Right ventricle myocardium inferior (tissue), 1 donor: Measurements from ENCODE around the gene SDF4. TPM values are rescaled to one million over a fixed set of nuclear protein-coding genes. Genes with fewer than 3 reads are reported as not detected.
A peak's percentile ranks its signal among the peaks of the same experiment; 100 is the strongest.

ENCODE experiments used
- ATAC-seq: fragments of 200-7000 bp; cut with Tn5 transposase; one replicate; pipeline ENCODE4 v1.9.1; 2020; ENCODE audit warnings: mild to moderate bottlenecking, moderate library complexity
- DNase-seq: peaks from one replicate; pipeline ENCODE4 v3.0.0; 2021; ENCODE audit errors: missing footprints
- intact Hi-C: fragments of 100-400 bp; cut with DNase I; formaldehyde crosslinking; loops from one replicate; pipeline ENCODE4 v1.11.0; 2022
- total RNA-seq: library from RNA; stranded (reverse); fragmentation: NEBNext Ultra II Directional; extraction: Animal tissue kit (Norgen Biotek cat#: 25700); gene quantifications from one replicate; pipeline ENCODE4 v1.2.1, GENCODE V29; 2021
- donor health status: DM: no; HTN: yes; CAD: no; lungs with severe emphysema.

SDF4 gene
- total RNA-seq, 1 donor from 2014 or later = 125 TPM

- no peak for ATAC-seq
- intact Hi-C loops = no loop called here
These were observed 25.3 kb downstream of the SDF4 start, which contains the start of gene TNFRSF18 for GRCh38 chr1:1206376-1206965. Gene TNFRSF18, minus strand, starts transcription at chr1:1206592. Its CDS starts 21 bp downstream, at chr1:1206571.

GRCh38 chr1:1205769-1206375, 25.9 kb downstream of the SDF4 start:
- DNase-seq (peak; percentile 53), ATAC-seq (no peak)
- intact Hi-C loops = no loop called here

More at GRCh38 chr1:1206376-1206965, 25.3 kb downstream of the SDF4 start, which contains the start of gene TNFRSF18:
- DNase-seq = peak; percentile 44

GRCh38 chr1:1204998-1205768, 26.6 kb downstream of the SDF4 start:
- DNase-seq (peak; percentile 48), ATAC-seq (no peak)
- intact Hi-C loops = no loop called here

- intact Hi-C loops = no loop called here
- peak; percentile 41 for DNase-seq
These were observed 27.3 kb downstream of the SDF4 start for GRCh38 chr1:1204425-1204920.

GRCh38 chr1:1203561-1204424, 28.0 kb downstream of the SDF4 start:
- DNase-seq = peak; percentile 67
- no peak for ATAC-seq

More at GRCh38 chr1:1204425-1204920, 27.3 kb downstream of the SDF4 start:
- no peak for ATAC-seq

DNA sequence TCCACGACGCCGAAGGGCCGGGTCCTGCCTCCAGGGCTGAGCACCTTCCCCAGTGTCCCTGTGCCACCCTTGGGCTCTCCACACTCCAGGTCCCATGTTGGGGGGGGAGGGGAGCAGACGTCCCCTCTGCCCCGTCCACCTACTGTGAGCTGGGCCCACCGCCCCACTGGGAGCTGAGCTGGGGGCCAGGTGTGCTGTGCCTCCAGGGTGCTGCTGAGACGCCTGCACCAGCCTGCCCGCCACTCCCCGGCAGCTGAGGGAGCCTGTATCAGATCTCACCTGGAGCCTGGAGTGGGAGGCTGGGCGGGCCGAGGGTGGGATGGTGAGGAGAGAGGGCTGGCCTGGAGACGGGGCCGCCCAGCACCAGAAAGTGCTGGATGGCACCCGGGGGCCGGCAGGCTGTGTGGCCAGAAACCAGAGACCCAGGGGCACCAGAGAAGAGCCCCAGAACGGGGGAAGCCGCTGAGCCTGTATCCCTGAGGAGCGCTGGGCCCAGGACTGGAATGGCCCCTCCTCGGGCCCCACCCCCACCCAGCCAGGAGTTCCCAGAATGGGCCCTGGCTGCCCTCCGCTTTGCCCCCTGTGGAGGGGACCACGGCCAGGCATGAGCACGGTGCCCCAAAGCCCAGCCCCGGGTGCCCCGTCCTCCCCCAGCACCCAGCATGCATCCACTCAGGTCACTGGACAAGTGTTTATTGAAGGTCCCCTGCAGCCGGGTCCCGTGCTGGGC, 28.8 kb downstream of the SDF4 start:
- DNase-seq (peak; percentile 63), ATAC-seq (no peak)
- intact Hi-C loops = no loop called here

More at GRCh38 chr1:1203561-1204424, 28.0 kb downstream of the SDF4 start:
- intact Hi-C loops = no loop called here

GRCh38 chr1:1200876-1201810, 30.7 kb downstream of the SDF4 start:
- peak; percentile 36 for ATAC-seq
- intact Hi-C loops = no loop called here
- peak; percentile 67 for DNase-seq

DNA sequence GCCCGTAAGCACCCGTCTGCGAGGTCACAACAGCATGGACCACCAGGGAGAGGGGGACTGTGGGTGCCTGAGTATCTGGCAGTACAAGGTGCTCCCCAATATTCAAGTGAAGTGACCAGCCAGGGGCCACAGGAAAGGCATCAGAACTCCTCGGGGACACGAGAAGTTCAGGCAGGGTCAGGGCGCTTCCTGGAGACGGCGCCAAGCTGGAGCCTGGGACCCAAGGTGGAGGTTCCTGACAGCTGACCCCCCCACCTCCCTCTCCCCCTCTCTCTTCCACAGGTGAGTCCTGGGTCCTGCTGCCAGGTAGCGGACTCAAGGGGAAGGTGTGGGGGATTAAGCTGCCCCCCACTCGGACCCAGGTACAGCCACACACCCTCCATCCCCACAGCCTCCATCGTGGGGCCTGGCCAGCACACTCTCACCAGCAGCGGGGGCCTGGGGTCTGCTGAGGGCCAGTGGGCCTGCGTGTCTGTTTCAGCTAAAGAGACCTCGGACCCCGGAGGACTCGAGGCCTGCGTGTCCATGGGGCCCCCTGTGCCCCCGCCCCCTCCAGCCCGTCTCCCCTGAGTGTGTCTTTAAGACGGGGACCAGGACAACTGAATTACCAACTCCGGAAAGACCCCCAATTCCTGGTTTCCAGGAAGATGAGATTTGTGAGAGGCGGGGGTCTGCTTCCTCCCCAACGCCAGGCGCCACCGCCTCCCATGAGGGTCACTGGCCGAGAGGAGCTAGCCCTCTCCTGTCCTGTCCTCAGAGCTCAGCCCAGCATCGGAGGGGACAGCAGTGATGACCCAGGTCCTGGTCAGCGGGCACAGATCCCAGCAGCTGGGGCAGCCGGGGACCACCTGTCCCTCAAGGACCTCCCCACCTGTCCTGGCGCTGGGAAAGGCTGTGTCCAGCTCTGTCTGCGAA, 31.6 kb downstream of the SDF4 start:
- intact Hi-C loops = no loop called here
- DNase-seq (peak; percentile 60), ATAC-seq (no peak)

DNA sequence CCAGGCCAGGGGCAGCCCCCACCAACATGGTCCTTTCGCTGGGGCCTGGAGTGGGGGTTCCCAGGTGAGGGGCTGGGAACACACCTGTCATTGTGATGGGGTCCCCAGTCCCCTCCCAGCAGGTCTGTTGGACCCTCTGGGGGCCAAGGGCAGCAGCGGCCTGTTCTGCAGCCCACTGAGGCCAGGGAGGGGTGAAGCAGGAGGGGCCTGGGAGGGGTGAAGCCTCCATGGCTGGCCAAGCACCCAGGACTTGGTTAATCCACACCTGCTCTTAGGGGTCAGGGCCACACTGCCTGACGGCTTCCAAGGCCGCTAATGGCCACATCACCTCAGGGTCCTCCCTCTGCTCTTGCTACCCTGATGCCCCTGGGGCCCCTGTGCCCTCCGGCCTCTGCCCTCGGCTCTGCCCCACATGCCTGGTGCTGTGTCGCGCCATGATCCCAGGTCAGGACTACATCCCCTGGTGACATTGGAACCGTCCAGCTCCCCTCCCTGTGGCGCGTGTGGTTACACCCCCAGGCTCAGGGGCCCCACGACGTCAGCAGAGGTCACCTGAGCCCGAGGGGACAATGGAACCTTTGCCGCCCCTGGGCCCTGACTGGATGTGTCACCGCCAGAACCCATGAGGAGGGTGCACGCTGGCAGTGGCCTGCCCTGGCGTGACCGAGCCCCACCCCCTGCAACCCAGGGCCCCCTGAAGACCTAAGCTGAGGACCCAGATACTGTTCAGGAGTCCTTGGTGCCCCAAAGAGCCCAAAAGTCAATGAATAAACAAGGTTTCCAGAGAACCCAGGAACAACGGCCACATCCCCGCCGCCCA, 32.5 kb downstream of the SDF4 start:
- peak; percentile 27 for DNase-seq
- ATAC-seq = no peak
- intact Hi-C loops = no loop called here

DNA sequence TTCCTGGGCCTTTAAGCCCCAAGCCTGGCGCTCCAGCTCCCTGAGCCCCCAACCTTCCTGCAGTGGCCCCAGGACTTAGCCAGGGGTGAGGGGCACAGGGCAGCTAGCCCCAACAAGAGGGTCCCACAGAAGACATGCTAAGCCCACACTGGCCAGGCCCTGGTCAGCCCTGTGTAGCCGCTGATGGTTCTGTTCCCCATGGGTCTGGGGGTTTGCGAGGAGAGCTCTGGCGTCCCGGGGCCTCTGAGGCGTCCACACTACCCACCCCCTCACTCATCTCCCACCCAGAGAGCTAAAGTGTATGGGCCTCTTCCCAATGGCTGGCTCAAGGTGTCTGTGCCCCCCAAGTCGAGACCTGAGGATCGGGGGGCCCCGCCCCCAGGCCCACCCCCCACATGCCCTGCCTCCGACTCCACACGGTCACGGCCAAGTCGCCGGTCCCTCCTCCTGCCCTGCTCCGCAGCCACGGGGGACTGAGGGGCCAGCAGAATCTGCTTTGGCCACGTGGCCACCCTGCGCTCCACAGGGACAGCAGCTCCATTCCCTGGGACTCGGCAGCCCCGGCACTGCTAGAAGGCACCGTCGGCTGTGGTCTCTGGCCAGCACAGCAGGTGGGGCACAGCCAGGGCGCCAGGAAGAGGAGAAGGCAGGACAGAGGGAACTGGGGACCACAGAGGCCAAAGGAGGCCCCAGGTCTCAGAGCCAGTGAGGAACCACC, 33.2 kb downstream of the SDF4 start:
- DNase-seq (peak; percentile 64), ATAC-seq (no peak)
- intact Hi-C loops = no loop called here

DNA sequence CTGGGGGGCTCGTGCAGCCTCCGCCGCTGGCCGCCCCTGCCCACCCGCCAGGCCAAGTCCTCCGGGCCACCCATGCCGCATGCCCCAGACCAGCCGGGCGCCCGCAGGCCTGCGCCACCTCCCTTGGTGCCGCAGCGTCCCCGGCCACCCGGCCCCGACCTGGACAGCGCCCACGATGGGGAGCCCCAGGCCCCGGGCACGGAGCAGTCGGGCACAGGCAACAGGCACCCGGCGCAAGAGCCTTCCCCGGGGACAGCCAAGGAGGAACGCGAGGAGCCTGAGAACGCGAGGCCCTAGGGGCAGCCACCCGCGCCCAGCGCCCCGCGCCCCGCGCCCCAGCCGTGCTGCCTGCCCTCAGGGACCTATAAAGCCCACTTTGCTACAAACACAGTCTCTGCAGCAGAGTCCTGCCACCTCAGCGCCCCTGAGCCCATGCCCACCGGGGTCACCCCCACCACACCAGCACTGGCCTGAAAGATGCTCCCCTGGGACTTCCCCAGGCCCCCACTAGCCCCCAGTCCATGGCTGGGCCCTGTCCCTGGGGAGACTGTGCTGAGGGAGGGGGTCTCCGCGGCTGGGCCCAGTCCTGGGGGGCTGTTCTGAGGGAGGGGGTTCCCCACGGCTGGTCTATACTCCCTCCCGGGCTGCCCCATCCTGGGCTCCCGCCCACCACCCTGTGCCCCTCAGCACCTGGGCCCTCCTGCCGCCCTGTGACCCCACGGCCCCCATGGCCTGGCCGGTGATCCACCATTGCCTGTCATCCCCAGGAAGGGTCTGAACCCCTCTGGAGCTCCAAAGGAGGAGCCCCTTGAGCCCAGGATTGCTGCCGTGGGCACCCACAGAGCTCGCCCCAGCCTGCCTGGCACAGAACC, 34.0 kb downstream of the SDF4 start:
- intact Hi-C loops = no loop called here
- ATAC-seq (no peak), DNase-seq (peak; percentile 50)

GRCh38 chr1:1197188-1197500, 34.7 kb downstream of the SDF4 start:
- intact Hi-C loops = no loop called here
- no peak for ATAC-seq
- no peak for DNase-seq

DNA sequence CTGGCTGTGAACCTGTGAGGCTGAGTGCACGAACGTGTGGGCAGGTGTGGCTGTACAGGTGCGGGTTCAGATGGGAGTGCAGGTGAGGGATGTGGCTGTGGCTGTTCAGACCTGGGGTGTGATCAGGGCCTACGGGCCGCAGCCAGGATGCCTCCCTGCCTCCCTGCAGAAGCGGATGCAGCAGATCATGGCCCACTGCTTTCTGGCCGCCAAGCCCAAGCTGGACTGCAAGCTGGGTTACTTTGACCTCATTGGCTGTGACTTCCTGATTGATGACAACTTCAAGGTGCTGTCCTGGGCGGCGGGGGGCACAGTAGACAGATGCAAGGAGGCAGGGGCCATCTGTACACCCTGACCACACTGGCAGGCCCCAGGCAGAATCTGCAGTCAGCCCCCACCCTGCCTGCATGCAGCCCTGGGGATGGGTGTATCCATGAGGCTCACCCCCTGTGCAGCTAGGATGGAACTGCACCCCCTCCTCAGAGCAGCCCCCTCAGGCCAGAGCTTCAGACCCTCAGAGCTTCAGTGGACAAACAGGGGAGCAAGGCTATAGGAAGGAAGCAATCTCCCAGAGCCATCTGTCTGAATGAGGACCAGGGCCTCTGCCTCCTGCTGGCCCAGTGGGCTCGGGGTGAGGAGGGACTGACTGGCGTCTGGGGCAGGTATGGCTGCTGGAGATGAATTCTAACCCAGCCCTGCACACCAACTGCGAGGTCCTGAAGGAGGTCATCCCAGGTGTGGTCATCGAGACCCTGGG, 35.2 kb downstream of the SDF4 start:
- peak; percentile 51 for DNase-seq
- intact Hi-C loops = no loop called here
- ATAC-seq = no peak
